DOHH2 (cell line): ENCODE measurements around the gene PRR16.

Experiments
- H3F3A ChIP-seq: fragments of 200-600 bp; sonication (generic), shearing (Covaris generic); 2 replicates; pipeline ENCODE4 v1.6.0; 2016; ENCODE audit warnings: antibody characterized with exemption, mild to moderate bottlenecking; ENCODE audit not compliant: control insufficient read depth, insufficient read depth
- H3K27ac ChIP-seq: fragments of 200-600 bp; sonication (generic); 2 replicates; pipeline ENCODE4 v1.5.1; 2014; ENCODE audit warnings: low read depth, mild to moderate bottlenecking, low read length, moderate library complexity
- H3K27me3 ChIP-seq: fragments of 200-600 bp; sonication (generic); 2 replicates; pipeline ENCODE4 v1.6.1; 2014; ENCODE audit warnings: mild to moderate bottlenecking, low read length, mixed read lengths; ENCODE audit not compliant: control insufficient read depth
- H3K36me3 ChIP-seq: fragments of 200-600 bp; sonication (generic); 2 replicates; pipeline ENCODE4 v1.6.1; 2014; ENCODE audit warnings: mild to moderate bottlenecking, low read length, moderate library complexity, mixed read lengths; ENCODE audit not compliant: control insufficient read depth
- H3K4me1 ChIP-seq: fragments of 200-600 bp; sonication (generic); 2 replicates; pipeline ENCODE4 v1.6.1; 2014; ENCODE audit warnings: mild to moderate bottlenecking, low read length, mixed read lengths; ENCODE audit not compliant: control insufficient read depth
- H3K4me2 ChIP-seq: fragments of 200-600 bp; sonication (generic); 2 replicates; pipeline ENCODE4 v1.6.0; 2014; ENCODE audit warnings: mild to moderate bottlenecking, low read length, moderate library complexity
- H3K4me3 ChIP-seq: fragments of 200-600 bp; sonication (generic); 2 replicates; pipeline ENCODE4 v1.5.1; 2014; ENCODE audit warnings: mild to moderate bottlenecking, low read length, mixed read lengths
- H3K79me2 ChIP-seq: fragments of 200-600 bp; sonication (generic); 2 replicates; pipeline ENCODE4 v1.6.1; 2014; ENCODE audit warnings: mild to moderate bottlenecking, low read length, mixed read lengths; ENCODE audit not compliant: control insufficient read depth
- H3K9me2 ChIP-seq: fragments of 200-600 bp; sonication (generic); replicated peaks from 2 replicates; pipeline ENCODE4 v1.6.1; 2014; ENCODE audit warnings: mild to moderate bottlenecking, low read length, mixed read lengths; ENCODE audit not compliant: control insufficient read depth
- H3K9me3 ChIP-seq: fragments of 200-600 bp; sonication (generic); 2 replicates; pipeline ENCODE4 v1.6.1; 2014; ENCODE audit warnings: antibody characterized with exemption, low read length, mixed read lengths; ENCODE audit not compliant: control insufficient read depth, insufficient read depth
- H4K20me1 ChIP-seq: fragments of 200-600 bp; sonication (generic); 2 replicates; pipeline ENCODE4 v1.6.0; 2014; ENCODE audit warnings: low read depth, mild to moderate bottlenecking, antibody characterized with exemption, low read length, moderate library complexity; ENCODE audit not compliant: control insufficient read depth, insufficient read depth
- EZH2phosphoT487 ChIP-seq: fragments of 200-600 bp; sonication (generic); IDR thresholded peaks from 2 replicates; pipeline ENCODE4 v1.6.1; 2017; ENCODE audit warnings: borderline replicate concordance, mild to moderate bottlenecking, antibody characterized with exemption, low read length, moderate library complexity, mixed read lengths
- TF ChIP-seq, protein P1 (sequence below): fragments of 200-600 bp; sonication (generic); IDR thresholded peaks from one replicate; pipeline ENCODE4 v1.5.1; 2014; ENCODE audit warnings: antibody characterized with exemption, mild to moderate bottlenecking, low read depth, low read length; ENCODE audit not compliant: poor library complexity, severe bottlenecking

PRR16 gene

DNA sequence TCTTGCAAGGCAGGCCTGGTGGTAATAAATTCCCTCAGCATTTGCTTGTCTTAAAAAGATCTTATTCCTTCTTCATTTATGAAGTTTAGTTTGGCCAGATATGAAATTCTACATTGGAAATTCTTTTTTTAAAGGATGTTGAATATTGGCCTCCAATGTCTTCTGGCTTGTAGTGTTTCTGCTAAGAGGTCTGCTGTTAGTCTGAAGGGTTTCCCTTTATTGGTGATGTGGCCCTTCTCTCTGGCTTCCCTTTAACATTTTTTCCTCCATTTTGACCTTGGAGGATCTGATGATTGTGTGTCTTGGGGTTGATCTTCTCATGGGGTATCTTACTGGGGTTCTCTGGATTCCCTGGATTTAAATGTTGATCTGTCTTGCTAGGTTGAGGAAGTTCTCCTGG lies 33.5 kb upstream of the PRR16 start:
- Histone ChIP-seq H3K36me3 (no peaks in the 10 kb centered on the region), H3K79me2 (no peaks in the 10 kb centered on the region), H3K4me3 (no peak overlapping the region), H4K20me1 (no peaks in the 10 kb centered on the region), H3K4me2 (no peak overlapping the region), H3F3A (no peaks in the 10 kb centered on the region), H3K4me1 (no peaks in the 10 kb centered on the region), H3K9me2 (no peaks in the 10 kb centered on the region), H3K27ac (no peak overlapping the region), H3K9me3 (no peaks in the 10 kb centered on the region), H3K27me3 (no peaks in the 10 kb centered on the region)
- TF ChIP-seq EZH2phosphoT487 = no peak
- TF ChIP-seq, protein P1, sequence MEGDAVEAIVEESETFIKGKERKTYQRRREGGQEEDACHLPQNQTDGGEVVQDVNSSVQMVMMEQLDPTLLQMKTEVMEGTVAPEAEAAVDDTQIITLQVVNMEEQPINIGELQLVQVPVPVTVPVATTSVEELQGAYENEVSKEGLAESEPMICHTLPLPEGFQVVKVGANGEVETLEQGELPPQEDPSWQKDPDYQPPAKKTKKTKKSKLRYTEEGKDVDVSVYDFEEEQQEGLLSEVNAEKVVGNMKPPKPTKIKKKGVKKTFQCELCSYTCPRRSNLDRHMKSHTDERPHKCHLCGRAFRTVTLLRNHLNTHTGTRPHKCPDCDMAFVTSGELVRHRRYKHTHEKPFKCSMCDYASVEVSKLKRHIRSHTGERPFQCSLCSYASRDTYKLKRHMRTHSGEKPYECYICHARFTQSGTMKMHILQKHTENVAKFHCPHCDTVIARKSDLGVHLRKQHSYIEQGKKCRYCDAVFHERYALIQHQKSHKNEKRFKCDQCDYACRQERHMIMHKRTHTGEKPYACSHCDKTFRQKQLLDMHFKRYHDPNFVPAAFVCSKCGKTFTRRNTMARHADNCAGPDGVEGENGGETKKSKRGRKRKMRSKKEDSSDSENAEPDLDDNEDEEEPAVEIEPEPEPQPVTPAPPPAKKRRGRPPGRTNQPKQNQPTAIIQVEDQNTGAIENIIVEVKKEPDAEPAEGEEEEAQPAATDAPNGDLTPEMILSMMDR = no peak

- Histone ChIP-seq H3K79me2 (no peaks in the 10 kb centered on the region), H3K9me2 (no peaks in the 10 kb centered on the region), H3K4me2 (no peak overlapping the region), H3K36me3 (no peaks in the 10 kb centered on the region), H3K27ac (no peak overlapping the region), H3F3A (no peaks in the 10 kb centered on the region), H3K4me1 (no peaks in the 10 kb centered on the region), H3K9me3 (no peaks in the 10 kb centered on the region), H3K4me3 (no peak overlapping the region), H4K20me1 (no peaks in the 10 kb centered on the region), H3K27me3 (no peaks in the 10 kb centered on the region)
- no peak for TF ChIP-seq EZH2phosphoT487
- TF ChIP-seq, protein P1 = no peak
These were observed 31.2 kb upstream of the PRR16 start for GRCh38 chr5:120432861-120433260.

- TF ChIP-seq EZH2phosphoT487 = no peak
- TF ChIP-seq, protein P1 = no peak
- H3K27me3 ChIP-seq = no peaks in the 10 kb centered on the region
- no peaks in the 10 kb centered on the region for H3K4me1 ChIP-seq
- H3K4me2 ChIP-seq = no peak overlapping the region
- H3K9me2 ChIP-seq = no peaks in the 10 kb centered on the region
- no peaks in the 10 kb centered on the region for H3F3A ChIP-seq
- no peaks in the 10 kb centered on the region for H4K20me1 ChIP-seq
- H3K79me2 ChIP-seq = no peaks in the 10 kb centered on the region
- no peaks in the 10 kb centered on the region for H3K9me3 ChIP-seq
- no peak overlapping the region for H3K4me3 ChIP-seq
- H3K27ac ChIP-seq = no peak overlapping the region
- no peaks in the 10 kb centered on the region for H3K36me3 ChIP-seq
These were observed 29.0 kb upstream of the PRR16 start for GRCh38 chr5:120435129-120435528.

DNA sequence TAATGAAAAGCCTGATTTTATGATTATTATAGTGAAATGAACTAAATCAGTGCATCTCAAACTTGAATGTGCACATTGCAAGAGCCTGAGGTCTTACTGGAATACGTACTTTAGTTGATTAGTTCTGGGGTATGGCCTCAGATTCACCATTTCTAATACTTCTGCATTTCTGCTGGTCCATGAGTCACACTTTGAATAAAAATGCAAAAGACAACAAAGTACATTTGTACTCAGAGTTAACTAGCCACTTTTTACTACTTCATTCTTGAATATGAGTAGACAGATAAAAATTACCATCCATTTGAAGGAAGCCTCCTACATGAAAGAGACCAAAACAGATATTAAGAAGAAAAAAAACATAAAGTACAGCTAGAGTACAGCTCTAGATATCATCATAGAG lies 27.1 kb upstream of the PRR16 start:
- Histone ChIP-seq H3K36me3 (no peaks in the 10 kb centered on the region), H4K20me1 (no peaks in the 10 kb centered on the region), H3K9me2 (no peaks in the 10 kb centered on the region), H3K27me3 (no peaks in the 10 kb centered on the region), H3F3A (no peaks in the 10 kb centered on the region), H3K4me2 (no peak overlapping the region), H3K9me3 (no peaks in the 10 kb centered on the region), H3K79me2 (no peaks in the 10 kb centered on the region), H3K4me3 (no peak overlapping the region), H3K27ac (no peak overlapping the region), H3K4me1 (no peaks in the 10 kb centered on the region)
- TF ChIP-seq EZH2phosphoT487 = no peak
- TF ChIP-seq, protein P1 = no peak
